SHP77 treated with DMSO at 0.1 percent for 48 hours (cell line): ENCODE measurements around the gene LSAMP.
"Not testable (repeated sequence)": the region's sequence is repeated elsewhere in the genome, so short reads cannot be mapped to it uniquely, and the experiment has no call there.

Source experiments
- DNase-seq: peaks from one replicate; lab custom pipeline; 2025; lab: John Stamatoyannopoulos, UW

Gene LSAMP

GRCh38 chr3:116238846-116239565, 206.3 kb downstream of the LSAMP start:
- no peak for DNase-seq

- DNase-seq: no peak
Measured at GRCh38 chr3:116233711-116234357, 211.5 kb downstream of the LSAMP start.

- DNase-seq: no peak
Measured at GRCh38 chr3:116230431-116231020, 214.8 kb downstream of the LSAMP start.

GRCh38 chr3:116226266-116226665, 219.0 kb downstream of the LSAMP start:
- no peak for DNase-seq

- no peak for DNase-seq
Measured at GRCh38 chr3:116216761-116217160, 228.5 kb downstream of the LSAMP start.

- no peak for DNase-seq
Measured at GRCh38 chr3:116211901-116212300, 233.4 kb downstream of the LSAMP start.

GRCh38 chr3:116208830-116209229, 236.5 kb downstream of the LSAMP start:
- not testable (repeated sequence) for DNase-seq

GRCh38 chr3:116200956-116201690, 244.2 kb downstream of the LSAMP start:
- no peak for DNase-seq

DNA sequence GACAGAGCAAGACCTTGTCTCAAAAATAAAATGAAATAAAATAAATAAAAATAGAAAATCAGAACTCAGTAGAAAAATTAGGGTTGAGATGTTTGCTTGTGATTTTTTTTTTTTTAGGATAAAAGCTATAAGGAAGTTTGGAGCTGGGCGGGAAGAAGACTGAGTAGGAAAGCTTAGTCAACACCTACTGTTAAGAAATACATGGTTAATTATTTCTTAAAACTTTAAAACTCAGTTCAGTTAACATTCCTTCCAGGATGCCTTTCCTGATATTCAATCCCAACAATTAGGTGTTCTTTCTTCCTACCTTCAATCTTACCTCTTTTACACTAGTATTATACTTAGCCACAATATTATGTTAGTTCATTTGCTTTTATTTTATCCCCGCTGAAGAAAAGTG, 246.2 kb downstream of the LSAMP start:
- DNase-seq: no peak

- no peak for DNase-seq
Measured at GRCh38 chr3:116198087-116198486, 247.2 kb downstream of the LSAMP start.

DNA sequence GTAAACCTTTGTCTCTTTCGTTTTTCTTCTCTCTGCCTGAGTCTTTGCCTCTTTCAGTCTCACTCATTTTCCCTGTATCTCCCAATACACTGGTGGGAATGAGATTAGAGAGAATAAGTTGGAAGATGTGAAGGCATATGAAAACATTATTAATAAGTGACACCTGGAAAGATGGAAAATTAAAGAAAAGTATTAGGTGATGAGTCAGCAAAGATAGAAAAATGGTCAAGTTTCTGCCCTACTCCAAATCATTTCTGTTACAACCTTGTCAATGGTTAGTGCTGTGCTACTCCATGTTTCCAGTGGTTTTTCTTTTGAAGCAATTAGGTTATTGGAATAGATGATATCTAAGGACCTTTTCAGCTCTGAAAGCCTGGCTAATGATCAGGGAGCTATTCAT, 252.8 kb downstream of the LSAMP start:
- no peak for DNase-seq

DNA sequence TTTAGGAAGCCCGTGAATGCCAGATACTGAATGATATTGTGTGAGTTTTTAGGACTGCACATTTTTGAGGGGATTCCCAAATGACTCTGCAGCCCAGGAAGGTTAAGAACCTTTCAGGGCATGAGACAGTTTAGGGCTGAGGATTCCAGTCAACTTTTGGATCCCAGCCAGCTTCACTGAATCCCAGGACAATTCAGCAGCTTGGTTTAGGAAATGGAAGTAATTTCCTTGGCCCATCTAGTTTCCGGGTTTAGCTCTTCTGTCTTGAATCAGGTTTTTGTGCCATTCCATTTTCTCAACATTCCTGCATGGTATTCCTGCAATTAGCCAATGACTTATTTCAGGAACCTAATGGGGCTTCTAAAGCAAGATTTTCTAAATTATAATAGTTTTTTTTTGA, 253.9 kb downstream of the LSAMP start:
- no peak for DNase-seq

DNA sequence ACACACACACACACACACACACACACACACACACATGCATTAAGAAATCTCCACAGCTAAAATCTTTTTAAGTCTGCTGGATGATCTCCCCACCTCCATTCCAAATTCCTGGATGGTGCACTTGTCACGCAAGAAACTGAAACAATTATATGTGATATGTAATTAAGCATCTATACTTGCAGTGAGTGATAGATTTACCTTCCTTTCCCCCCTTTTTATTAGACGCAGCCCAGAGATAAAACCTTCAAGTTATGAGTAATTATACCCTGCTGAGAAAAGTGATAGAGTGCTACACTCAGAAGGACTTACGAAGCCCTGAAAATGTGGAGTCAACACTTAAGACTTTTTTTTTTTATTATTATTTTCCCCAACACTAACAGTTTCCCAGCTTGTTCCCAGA, 255.2 kb downstream of the LSAMP start:
- DNase-seq: no peak

DNA sequence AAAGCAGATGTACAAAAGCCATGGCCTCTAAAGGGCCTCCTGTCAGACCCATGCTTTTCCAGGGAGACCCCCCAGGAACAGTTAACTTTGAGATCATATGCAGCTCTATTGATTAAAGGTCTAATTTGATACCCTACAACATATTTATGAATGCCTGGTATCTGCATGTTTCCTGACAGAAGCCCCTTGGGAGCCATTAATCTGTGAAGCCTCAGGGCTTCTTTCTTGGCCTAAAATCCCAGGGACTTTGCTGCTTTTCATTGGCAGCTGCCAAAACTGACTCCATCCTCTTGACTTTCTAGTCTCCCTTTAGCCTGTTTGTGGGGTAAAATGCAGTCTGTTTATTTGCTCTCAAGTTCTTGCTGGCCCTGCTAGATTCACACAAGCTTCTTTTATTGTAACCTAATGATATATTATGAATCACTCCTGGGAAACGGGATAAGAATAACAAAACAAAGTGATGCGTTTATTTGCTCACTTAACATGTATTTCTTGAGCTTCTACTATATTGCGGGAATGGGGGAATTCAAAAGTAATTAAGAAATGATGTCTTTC, 257.0 kb downstream of the LSAMP start:
- no peak for DNase-seq

DNA sequence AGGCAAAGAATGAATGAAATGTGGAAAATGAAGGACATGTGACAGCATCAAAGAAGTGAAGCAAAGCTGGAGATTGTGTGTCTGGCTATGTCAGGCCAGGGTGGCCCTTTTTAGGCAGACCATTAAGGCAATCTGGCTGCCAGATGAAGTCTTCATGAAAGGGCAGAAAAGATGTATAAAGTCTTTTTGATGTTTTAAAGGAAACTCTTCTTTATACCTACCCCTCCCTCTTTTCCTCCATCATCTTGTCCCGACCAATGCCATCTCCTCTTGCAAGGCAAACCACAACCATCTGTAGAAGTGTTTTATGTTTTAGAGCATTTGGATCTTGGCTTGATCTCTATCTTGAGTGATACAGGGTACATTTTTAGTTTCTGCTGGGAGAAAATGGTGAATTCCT, 259.2 kb downstream of the LSAMP start:
- DNase-seq: no peak

DNA sequence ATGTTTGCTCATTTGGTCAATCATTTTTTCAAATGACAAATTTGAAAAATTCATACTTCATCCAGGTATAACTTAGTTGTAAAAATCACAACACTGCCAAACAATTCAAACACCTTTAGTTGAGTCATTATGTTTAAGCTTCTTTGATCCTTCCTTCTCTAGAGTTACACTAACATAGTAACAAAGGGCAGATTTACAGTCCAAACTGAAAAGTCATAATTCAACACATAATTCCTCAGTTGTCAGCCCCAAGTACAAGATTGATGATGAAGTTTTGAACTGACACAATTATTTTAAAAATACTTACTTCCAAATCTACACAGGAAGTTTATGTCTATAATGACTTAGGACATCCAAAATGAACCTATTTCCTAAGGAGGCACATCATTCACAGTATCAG, 264.1 kb downstream of the LSAMP start:
- DNase-seq: no peak

- DNase-seq: no peak
Measured at GRCh38 chr3:116179091-116179490, 266.2 kb downstream of the LSAMP start.

DNA sequence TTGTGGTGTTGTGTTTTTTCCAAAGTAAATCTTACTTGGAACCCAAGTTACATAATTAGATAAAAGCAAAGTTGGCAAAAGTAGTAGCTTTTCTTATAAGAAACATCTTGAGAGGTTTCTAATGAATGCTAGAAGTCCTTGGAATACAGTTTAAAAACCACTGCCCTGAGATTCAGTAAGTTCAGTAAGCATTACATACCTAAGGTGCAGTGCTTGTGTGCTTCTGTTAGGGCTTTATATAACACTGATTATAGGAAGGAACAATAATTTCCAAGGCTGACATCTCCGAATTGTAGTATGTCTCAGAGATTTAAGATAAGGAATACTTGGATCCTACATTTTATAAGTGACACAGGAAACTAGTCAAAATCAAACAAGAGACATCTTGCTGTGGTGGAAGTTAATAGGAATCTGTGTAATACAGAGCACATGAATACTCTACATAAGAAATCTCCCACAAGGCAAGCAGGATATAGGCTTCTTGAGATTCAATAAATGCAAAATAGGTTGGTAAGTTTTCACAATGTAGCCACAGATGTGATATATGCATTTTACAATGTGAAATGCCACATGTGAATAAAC, 268.2 kb downstream of the LSAMP start:
- no peak for DNase-seq

DNA sequence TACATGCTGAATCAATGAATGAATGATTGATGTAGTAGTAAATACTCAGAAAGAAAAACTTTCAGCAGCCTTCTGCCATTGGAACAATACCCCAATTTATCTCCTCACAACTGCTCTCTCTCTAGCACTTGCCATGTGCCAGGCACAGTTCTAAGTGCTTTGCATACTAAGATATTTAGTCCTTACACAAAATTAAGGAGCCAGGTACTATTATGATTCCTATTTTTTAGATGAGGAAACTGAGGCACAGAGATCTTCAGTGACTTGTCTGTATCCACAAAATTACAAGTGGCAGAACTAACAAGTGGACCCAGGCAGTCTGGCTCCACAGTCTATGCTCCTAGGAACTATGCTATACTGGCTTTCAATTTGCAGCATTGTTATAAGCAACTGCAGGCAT, 279.2 kb downstream of the LSAMP start:
- no peak for DNase-seq

GRCh38 chr3:116165641-116166040, 279.6 kb downstream of the LSAMP start:
- DNase-seq: no peak

GRCh38 chr3:116165135-116165534, 280.2 kb downstream of the LSAMP start:
- no peak for DNase-seq

DNA sequence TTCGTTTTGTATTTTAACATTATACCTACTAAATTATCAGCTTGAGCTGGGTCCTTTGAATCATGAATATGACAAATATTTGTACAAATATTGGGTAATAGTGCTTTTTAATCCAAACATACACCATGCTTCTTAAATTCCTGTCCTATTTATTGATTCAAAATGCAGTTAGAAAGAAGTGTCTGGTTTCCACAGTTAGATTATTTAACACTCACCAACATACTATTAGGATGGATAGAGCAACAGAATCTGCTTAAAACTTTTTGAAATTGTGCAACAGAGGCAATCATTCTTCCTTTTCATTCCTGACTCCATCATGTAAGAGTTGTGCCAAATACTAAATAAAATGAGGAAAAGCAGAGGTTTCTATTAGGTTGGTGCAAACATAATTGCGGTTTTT, 281.2 kb downstream of the LSAMP start:
- DNase-seq: no peak
